KMS-11 (cell line): ENCODE data around the gene PEAK3.

Experiments
- H2AFZ ChIP-seq: fragments of 200-600 bp; sonication (generic); 2 replicates; pipeline ENCODE4 v1.6.1; 2016; ENCODE audit warnings: antibody characterized with exemption, mixed run types, low read depth
- H3K27ac ChIP-seq: fragments of 200-600 bp; sonication (generic); 2 replicates; pipeline ENCODE4 v1.6.1; 2016; ENCODE audit warnings: mild to moderate bottlenecking, mixed run types
- H3K27me3 ChIP-seq: fragments of 200-600 bp; sonication (generic); 2 replicates; pipeline ENCODE4 v1.6.1; 2017; ENCODE audit warnings: mild to moderate bottlenecking, low read depth, mixed run types, moderate library complexity; ENCODE audit not compliant: insufficient read depth
- H3K36me3 ChIP-seq: fragments of 200-600 bp; sonication (generic); 2 replicates; pipeline ENCODE4 v1.6.1; 2017; ENCODE audit warnings: mild to moderate bottlenecking, mixed run types; ENCODE audit not compliant: insufficient read depth
- H3K4me1 ChIP-seq: fragments of 200-600 bp; sonication (generic); 2 replicates; pipeline ENCODE4 v1.6.1; 2016; ENCODE audit warnings: mild to moderate bottlenecking, low read depth, mixed run types; ENCODE audit not compliant: poor library complexity, severe bottlenecking
- H3K4me2 ChIP-seq: fragments of 200-600 bp; sonication (generic); 2 replicates; pipeline ENCODE4 v1.7.0; 2016; ENCODE audit warnings: mild to moderate bottlenecking, mixed run types
- H3K4me3 ChIP-seq: fragments of 200-600 bp; sonication (generic); IDR thresholded peaks from 2 replicates; pipeline ENCODE4 v1.6.1; 2017; ENCODE audit warnings: low read depth, low read length, mixed read lengths; ENCODE audit not compliant: insufficient read depth
- H3K79me2 ChIP-seq: fragments of 200-600 bp; sonication (generic); 2 replicates; pipeline ENCODE4 v1.6.1; 2016; ENCODE audit warnings: low read depth, mixed run types; ENCODE audit not compliant: insufficient read depth
- H3K9ac ChIP-seq: fragments of 200-600 bp; sonication (generic); 2 replicates; pipeline ENCODE4 v1.6.1; 2016; ENCODE audit warnings: mild to moderate bottlenecking, mixed run types
- H4K20me1 ChIP-seq: fragments of 200-600 bp; sonication (generic); 2 replicates; pipeline ENCODE4 v1.6.1; 2016; ENCODE audit warnings: mild to moderate bottlenecking, mixed run types; ENCODE audit not compliant: insufficient read depth
- CTCF ChIP-seq: fragments of 200-600 bp; sonication (generic); conservative IDR thresholded peaks from 2 replicates; pipeline ENCODE4 v1.6.1; 2017; ENCODE audit warnings: low read depth, mild to moderate bottlenecking, antibody characterized with exemption, low read length, moderate library complexity, mixed read lengths

Gene PEAK3

GRCh38 chr19:2296141-2296540 is 14.2 kb upstream of the PEAK3 start:
- Histone ChIP-seq H3K4me2 (no peak overlapping the region), H4K20me1 (no peaks in the 10 kb centered on the region), H3K36me3 (no peaks in the 10 kb centered on the region), H3K9ac (no peak overlapping the region), H3K4me3 (no peak overlapping the region), H3K27me3 (no peaks in the 10 kb centered on the region; the same call in 1 of the 2 replicates), H3K27ac (no peak overlapping the region), H3K79me2 (no peaks in the 10 kb centered on the region), H3K4me1 (no peaks in the 10 kb centered on the region), H2AFZ (no peak overlapping the region)
- TF ChIP-seq CTCF: no peak

- Histone ChIP-seq H3K36me3 (no peaks in the 10 kb centered on the region), H3K9ac (no peak overlapping the region), H3K79me2 (no peaks in the 10 kb centered on the region), H3K4me1 (no peaks in the 10 kb centered on the region), H3K4me3 (no peak overlapping the region), H3K4me2 (no peak overlapping the region), H3K27me3 (no peaks in the 10 kb centered on the region; the same call in 1 of the 2 replicates), H3K27ac (no peak overlapping the region), H2AFZ (no peak overlapping the region), H4K20me1 (no peaks in the 10 kb centered on the region)
- TF ChIP-seq CTCF: no peak
These were observed 12.8 kb upstream of the PEAK3 start for GRCh38 chr19:2294687-2295335.

- TF ChIP-seq CTCF: no peak
- H3K4me2 ChIP-seq: no peak overlapping the region
- H3K36me3 ChIP-seq: no peaks in the 10 kb centered on the region
- H3K4me1 ChIP-seq: peaks cover 7% of the 10 kb centered on the region
- no peak overlapping the region for H3K4me3 ChIP-seq
- no peak overlapping the region for H3K27ac ChIP-seq
- no peak overlapping the region for H2AFZ ChIP-seq
- no peaks in the 10 kb centered on the region for H3K79me2 ChIP-seq
- H4K20me1 ChIP-seq: no peaks in the 10 kb centered on the region
- no peaks in the 10 kb centered on the region; the same call in 1 of the 2 replicates for H3K27me3 ChIP-seq
- H3K9ac ChIP-seq: no peak overlapping the region
These were observed 9.3 kb upstream of the PEAK3 start for GRCh38 chr19:2291185-2291751.

GRCh38 chr19:2290441-2291184 is 8.6 kb upstream of the PEAK3 start:
- Histone ChIP-seq H4K20me1 (no peaks in the 10 kb centered on the region), H3K27ac (no peak overlapping the region), H3K36me3 (no peaks in the 10 kb centered on the region), H3K4me2 (no peak overlapping the region; the same call in 1 of the 2 replicates), H3K4me3 (no peak overlapping the region), H3K9ac (no peak overlapping the region), H2AFZ (no peak overlapping the region), H3K4me1 (peaks cover 7% of the 10 kb centered on the region), H3K27me3 (no peaks in the 10 kb centered on the region; the same call in 1 of the 2 replicates), H3K79me2 (no peaks in the 10 kb centered on the region)
- no peak for TF ChIP-seq CTCF
